ENCODE results near the gene CTCF. TPM values are rescaled to one million over a fixed set of nuclear protein-coding genes. Genes with fewer than 3 reads are reported as not detected.

CTCF gene
- total RNA-seq, 1 experiment from 2014 or later = 26.1 TPM

DNA sequence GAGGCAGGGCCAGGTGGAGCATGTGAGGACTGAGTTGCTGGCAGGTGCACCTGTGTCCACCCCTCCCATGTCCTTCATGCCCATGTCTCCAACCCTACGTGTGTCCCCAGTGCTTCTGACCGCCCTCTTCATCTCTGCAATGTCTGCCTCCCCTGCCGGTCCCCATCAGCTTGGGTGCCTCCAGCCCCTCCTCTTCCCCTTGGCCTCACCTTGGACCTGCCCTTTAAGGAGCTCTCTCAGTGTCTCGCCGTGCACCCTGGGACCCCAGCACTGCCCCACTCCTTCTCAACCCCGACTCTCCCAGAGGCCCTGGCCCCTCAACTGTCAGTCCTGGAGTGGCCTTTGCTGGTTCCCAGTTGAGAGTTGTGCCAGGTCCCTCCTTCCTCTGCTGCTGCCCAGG, 18.7 kb upstream of the CTCF start:
- Histone ChIP-seq H3K9me3 (no peaks in the 10 kb centered on the region), H3K4me3 (no peak overlapping the region), H3K27me3 (no peaks in the 10 kb centered on the region), H3K36me3 (peaks cover 19% of the 10 kb centered on the region)
- DNase-seq = no peak

DNA sequence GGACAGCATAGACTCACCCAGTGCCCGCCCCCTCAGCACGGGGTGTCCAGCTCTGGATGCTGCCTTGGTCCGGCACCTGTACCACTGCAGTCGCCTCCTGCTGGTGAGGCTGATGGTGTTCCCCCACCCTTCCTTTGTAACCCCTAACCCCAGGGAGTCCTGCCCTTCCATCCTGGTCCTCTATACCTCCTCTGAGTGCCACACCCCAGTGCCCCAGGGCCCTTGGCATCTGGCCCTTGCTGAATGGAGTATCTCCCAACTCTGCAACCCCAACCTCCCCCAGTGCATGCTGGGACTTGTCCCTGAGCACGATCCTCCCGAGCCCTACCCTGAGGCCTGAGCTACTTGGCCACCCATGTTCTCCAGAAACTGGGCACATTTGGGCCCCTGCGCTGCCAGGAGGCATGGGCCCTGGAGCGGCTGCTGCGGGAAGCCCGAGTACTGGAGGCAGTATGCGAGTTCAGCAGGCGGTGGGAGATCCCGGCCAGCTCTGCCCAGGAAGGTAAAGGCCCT, 17.9 kb upstream of the CTCF start:
- Histone ChIP-seq H3K4me3 (no peak overlapping the region), H3K9me3 (no peaks in the 10 kb centered on the region), H3K27me3 (no peaks in the 10 kb centered on the region), H3K36me3 (peaks cover 19% of the 10 kb centered on the region)
- DNase-seq = no peak

DNA sequence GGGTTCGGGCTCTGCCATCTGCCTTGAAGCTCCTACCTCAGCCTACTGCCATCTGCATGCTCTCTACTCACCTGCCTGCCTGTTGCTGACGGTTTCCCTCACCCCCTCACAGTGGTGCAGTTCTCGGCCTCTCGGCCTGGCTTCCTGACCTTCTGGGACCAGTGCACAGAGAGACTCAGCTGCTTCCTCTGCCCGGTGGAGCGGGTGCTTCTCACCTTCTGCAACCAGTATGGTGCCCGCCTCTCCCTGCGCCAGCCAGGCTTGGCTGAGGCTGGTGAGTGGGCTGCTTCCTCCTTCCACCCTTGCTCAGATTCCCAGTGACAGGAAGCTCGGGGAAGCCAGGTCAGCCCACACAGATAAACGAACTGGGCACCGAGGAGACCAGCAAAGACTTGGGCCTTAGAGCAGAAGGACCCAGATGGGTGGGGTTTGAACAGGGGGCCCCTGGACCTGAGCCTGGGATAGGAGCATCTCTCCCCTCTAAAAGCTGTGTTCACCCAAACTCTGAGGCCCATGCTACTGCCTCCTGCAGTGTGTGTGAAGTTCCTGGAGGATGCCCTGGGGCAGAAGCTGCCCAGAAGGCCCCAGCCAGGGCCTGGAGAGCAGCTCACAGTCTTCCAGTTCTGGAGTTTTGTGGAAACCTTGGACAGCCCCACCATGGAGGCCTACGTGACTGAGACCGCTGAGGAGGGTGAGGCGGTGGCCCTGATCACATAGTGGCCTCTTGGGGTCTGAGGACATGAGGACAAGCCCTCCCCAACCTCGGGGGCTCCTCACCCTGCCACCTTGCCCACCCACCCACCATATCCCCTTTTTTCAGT, 17.3 kb upstream of the CTCF start:
- H3K4me3 ChIP-seq = no peak overlapping the region
- no peaks in the 10 kb centered on the region for H3K9me3 ChIP-seq
- H3K36me3 ChIP-seq = peaks cover 19% of the 10 kb centered on the region
- H3K27me3 ChIP-seq = no peaks in the 10 kb centered on the region
- DNase-seq = no peak

DNA sequence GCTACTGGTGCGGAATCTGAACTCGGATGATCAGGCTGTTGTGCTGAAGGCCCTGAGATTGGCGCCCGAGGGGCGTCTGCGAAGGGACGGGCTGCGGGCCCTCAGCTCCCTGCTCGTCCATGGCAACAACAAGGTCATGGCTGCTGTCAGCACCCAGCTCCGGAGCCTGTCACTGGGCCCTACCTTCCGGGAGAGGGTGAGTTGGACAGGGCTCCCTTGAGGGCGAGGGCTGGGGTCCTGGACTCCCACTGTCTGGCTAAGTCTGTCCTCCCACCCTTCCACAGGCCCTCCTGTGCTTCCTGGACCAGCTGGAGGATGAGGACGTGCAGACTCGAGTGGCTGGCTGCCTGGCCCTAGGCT, 16.7 kb upstream of the CTCF start:
- Histone ChIP-seq H3K36me3 (peaks cover 19% of the 10 kb centered on the region), H3K27me3 (no peaks in the 10 kb centered on the region), H3K4me3 (no peak overlapping the region), H3K9me3 (no peaks in the 10 kb centered on the region)
- no peak for DNase-seq

DNA sequence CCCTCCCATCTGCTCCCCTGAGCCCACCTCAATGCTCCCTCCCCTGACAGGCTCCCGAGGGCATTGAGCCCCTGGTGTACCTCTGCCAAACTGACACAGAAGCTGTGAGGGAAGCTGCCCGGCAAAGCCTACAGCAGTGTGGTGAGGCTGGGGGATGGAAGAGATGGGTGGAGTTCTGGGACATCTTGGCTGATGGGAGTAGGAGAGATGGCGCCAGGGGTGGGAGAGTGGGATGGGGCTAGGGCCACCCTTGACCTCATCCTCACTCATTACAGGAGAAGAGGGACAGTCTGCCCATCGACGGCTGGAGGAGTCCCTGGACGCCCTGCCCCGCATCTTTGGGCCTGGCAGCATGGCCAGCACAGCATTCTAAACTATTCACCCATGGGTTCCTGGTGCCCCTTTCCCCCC, 16.2 kb upstream of the CTCF start:
- Histone ChIP-seq H3K9me3 (no peaks in the 10 kb centered on the region), H3K27me3 (no peaks in the 10 kb centered on the region), H3K4me3 (no peak overlapping the region), H3K36me3 (peaks cover 19% of the 10 kb centered on the region)
- DNase-seq = no peak

DNA sequence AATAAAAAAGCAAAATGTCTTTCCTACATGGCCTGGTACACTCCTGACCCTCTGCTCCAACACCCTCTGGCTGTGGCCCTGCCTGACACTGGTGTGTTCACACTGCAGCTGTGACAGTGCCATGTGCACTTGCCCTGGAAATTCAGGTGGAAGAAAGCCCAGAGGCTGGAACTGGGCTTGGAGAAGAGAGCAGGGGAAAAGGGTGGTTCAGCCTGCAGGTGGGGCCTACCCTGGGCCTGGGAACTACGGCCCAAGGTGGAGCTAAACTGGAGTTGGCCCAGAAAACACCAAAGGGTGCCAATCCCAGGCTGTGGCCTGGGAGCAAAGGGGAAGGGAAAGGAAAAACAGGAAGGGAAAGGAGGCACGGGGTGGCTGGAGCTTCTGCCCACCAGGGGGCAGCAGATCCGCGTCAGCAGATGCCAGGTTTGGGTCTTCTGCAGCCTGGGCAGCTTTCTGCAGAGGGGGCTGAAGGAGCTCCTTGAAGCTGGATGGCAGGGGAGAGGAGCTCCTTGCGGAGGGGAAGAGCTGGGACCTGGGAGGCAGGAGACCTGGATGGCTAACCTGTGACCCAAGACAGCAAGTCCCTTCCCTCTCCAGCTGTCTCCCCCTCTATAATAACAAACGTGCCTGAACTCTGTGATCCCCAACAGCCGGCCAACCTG, 15.4 kb upstream of the CTCF start:
- peak; percentile 52 for DNase-seq
- Histone ChIP-seq H3K9me3 (no peaks in the 10 kb centered on the region), H3K36me3 (peaks cover 13% of the 10 kb centered on the region), H3K4me3 (no peak overlapping the region), H3K27me3 (no peaks in the 10 kb centered on the region)

DNA sequence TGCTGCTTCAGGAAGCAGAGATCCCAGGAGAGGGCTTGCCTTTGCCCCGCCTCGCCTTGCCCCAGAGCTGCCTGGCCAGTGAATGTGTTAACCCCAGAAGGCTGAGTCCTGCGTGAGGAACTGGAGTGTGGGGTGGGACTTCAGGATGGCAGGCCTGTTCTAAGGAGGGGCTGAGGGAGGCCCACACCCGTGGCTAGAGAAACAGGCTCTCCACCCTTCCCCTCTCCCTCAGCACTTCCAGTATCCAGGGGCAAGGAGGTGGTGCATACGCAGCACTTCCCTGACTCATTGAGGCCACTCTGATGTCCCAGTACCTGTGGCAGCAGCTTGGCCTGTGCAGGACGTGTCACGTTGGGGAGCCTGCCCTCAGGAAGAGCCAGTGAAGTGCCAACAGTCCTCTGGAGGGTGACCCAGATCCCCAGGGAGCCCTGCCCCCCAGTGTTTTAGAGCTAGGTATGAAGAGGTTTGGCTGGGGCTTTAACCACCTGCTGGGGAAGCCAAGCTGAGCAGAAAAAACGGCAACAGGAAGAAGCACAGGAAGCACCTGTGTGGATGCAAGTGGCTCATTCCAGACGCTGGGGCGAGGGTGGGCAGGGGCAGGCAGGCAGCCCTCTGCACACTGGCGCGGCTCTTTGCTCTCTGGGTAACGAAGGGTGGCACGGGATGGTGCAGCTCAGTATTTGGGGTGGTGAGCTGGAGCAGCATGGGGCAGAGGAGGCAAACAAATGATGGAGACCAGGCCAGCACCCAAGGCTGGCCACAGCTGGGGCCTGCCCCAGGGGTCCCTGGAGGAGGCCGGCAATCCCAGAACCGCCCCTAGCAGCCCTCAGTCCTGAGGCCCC, 14.7 kb upstream of the CTCF start:
- no peak for DNase-seq
- Histone ChIP-seq H3K9me3 (no peaks in the 10 kb centered on the region), H3K4me3 (no peak overlapping the region), H3K36me3 (peaks cover 12% of the 10 kb centered on the region), H3K27me3 (no peaks in the 10 kb centered on the region)

DNA sequence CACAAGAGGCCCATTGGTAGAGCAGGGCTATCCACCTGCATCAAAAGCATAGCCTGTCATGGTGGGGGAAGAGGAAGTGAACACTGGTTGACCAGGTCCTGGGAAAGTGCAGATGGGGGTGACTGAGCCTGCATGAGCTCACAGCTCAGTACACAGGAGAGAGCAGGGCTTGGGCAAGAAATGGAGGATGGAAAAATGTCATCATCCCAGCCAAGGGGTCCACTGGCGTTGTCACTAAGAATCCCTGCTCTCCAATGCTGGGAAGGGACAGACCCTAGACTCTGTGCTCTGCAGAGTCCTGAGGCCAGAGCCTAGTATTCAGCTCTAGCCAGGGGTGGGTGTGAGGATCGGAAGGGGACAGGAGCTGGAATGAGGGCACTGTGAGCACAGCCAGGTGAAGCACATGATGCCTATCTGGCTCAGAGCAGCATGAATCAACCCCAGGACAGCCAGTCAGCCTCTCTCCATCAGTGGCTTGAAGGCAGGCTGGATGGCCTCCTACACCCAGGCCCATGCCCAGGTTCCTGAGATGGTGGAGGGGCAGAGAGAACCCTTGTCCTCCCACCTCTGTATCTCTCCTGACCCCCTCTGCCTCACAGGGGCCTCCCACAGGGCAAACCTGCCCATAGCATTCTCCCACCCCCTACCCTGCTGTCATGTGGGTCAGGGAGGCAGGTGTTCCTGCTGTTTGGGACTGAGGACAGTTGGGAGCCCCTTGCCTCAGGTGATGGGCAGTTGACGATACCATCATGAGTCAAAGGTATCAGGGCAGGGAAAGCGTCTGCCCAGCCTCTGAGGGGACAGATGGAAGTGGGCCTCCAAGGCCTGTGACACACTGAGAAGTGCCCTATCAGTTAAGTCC, 13.8 kb upstream of the CTCF start:
- no peaks in the 10 kb centered on the region for H3K27me3 ChIP-seq
- H3K9me3 ChIP-seq = no peaks in the 10 kb centered on the region
- no peak for DNase-seq
- peaks cover 8% of the 10 kb centered on the region for H3K36me3 ChIP-seq
- no peak overlapping the region for H3K4me3 ChIP-seq

DNA sequence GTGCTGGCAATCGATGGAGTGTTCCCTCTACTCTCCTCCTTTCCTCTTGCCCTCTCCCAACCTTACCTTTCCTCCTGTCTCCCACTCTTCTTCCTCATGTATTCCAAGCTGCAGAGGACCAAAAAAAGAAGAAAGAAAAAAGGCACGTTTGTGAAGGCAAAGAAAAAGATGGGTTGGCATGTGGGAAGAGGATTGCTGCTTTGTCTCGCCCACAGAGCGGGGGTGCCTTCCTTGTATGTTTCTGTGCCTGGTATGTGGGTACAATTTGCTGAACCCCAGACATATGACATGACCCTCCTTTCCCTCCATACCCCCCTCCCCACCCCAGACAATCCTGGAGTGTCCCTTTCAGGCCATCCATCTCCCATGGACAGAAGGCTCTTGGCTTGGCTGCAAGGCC, 13.1 kb upstream of the CTCF start:
- Histone ChIP-seq H3K4me3 (no peak overlapping the region), H3K9me3 (no peaks in the 10 kb centered on the region), H3K27me3 (no peaks in the 10 kb centered on the region), H3K36me3 (peaks cover 8% of the 10 kb centered on the region)
- no peak for DNase-seq

DNA sequence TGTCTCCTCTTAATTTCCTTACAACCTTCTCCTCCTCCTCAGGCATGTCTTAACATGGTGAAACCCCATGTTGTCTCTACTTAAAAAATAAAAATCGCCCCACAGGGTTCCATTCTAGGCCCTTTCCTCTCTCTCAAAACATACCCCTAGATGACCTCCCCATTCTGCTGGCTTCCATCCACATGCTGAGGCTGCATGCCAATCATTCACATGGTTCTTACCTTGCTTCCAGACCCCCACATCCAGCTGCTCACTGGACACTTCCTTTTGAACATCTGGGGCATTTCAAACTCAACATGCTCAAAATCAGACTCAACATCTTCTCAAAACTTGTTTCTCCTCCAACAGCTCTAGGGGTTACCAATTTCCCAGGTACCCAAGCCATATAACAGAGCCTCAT, 12.4 kb upstream of the CTCF start:
- DNase-seq = no peak
- H3K36me3 ChIP-seq = peaks cover 8% of the 10 kb centered on the region
- no peak overlapping the region for H3K4me3 ChIP-seq
- no peaks in the 10 kb centered on the region for H3K27me3 ChIP-seq
- H3K9me3 ChIP-seq = no peaks in the 10 kb centered on the region

DNA sequence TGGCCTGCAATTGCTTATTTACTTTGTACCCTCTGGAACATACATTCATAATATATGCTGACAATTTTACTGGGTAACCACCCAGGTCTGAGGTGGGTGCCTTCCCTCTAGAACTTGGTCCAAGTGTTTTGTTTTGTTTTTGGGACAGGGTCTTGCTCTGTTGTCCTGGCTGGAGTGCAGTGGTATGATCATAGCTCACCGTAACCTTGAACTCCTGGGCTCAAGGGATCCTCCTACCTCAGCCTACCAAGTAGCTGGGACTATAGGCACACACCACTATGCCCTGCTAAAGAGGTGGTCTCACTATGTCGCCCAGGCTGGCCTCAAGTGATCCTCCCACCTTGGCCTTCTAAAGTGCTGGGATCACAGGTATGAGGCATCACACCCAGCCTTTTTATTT, 11.2 kb upstream of the CTCF start:
- Histone ChIP-seq H3K27me3 (no peaks in the 10 kb centered on the region), H3K36me3 (peaks cover 8% of the 10 kb centered on the region), H3K9me3 (no peaks in the 10 kb centered on the region), H3K4me3 (no peak overlapping the region)
- no peak for DNase-seq

DNA sequence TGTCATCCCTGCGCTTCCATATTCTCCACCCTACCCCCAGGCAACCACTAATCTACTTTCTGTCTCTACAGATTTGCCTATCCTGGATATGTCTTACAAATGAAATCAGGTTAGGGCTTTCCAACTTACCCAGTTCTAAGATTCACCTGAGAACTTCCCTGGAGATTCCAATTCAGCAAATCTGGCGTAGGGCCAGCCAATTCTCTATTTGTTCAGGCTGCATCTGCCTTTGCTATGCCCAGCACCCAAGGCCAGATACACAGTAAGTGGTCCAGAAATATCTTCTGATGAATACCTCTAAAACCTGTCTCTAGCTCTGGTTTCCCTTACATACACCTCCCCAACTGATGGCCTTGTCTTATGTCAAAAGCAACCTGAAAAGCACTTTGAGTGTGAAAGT, 10.4 kb upstream of the CTCF start:
- no peak overlapping the region for H3K4me3 ChIP-seq
- no peaks in the 10 kb centered on the region for H3K9me3 ChIP-seq
- H3K36me3 ChIP-seq = peaks cover 6% of the 10 kb centered on the region
- DNase-seq = no peak
- H3K27me3 ChIP-seq = no peaks in the 10 kb centered on the region

DNA sequence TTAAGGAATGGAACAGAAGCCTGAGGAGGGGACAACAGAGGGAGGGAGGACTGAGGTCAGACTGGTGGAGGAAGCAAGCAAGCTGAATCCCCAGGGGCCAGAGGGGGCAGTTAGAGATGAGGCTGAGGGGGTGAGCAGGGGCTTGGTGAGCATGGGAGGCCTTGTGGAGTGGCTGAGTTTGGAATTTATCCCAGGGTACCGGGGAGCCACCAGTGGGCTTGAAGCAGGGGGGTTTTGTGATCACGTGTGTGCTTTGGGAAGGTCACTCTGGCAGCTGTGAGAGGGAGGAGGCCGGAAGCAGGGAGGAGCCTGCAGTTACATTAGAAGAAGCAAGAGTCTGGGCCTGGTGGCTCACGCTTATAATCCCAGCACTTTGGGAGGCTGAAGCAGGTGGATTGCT, 9.8 kb upstream of the CTCF start:
- no peaks in the 10 kb centered on the region for H3K27me3 ChIP-seq
- H3K4me3 ChIP-seq = no peak overlapping the region
- DNase-seq = no peak
- peaks cover 3% of the 10 kb centered on the region; the same call in 1 of the 2 replicates for H3K36me3 ChIP-seq
- no peaks in the 10 kb centered on the region for H3K9me3 ChIP-seq

DNA sequence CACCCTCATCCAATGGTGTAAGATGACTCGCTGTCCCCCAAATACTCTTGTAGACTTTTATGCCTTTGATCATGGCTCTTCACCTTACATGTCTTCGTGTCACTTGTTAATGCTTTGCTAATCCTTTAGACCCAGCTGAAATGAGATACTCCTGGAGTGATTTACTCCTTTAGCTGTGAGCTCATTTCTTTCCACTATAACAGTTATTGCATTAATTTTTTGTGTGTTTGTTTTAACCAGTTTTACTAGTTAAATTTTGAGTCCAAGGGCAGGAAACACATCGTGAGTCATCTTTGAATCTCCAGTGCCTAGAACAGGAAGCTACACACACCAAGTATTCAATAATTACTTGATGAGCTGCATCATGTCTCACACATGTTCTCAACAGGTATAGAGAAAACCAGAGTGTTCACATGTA, 6.5 kb upstream of the CTCF start:
- no peaks in the 10 kb centered on the region for H3K9me3 ChIP-seq
- H3K4me3 ChIP-seq = no peak overlapping the region
- DNase-seq = no peak
- no peaks in the 10 kb centered on the region for H3K36me3 ChIP-seq
- no peaks in the 10 kb centered on the region for H3K27me3 ChIP-seq

DNA sequence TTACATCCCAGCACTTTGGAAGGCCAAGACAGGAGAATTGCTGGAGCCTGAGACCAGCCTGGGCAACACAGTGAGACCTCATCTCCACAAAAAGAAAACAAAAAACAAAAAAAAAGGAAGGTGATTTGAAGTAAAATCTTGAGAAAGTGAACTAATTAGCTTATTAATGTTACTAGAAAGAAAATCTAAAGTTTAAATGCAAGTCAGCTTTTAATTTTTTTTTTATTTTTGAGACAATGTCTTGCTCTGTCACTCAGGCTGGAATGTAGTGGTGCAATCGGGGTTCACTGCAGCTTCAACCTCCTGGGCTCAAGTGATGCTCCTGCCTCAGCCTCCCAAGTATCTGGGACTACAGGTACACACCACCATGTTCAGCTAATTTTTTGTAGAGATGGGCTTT, 3.5 kb upstream of the CTCF start:
- no peaks in the 10 kb centered on the region for H3K27me3 ChIP-seq
- no peak overlapping the region for H3K4me3 ChIP-seq
- DNase-seq = no peak
- H3K9me3 ChIP-seq = no peaks in the 10 kb centered on the region
- H3K36me3 ChIP-seq = no peaks in the 10 kb centered on the region

DNA sequence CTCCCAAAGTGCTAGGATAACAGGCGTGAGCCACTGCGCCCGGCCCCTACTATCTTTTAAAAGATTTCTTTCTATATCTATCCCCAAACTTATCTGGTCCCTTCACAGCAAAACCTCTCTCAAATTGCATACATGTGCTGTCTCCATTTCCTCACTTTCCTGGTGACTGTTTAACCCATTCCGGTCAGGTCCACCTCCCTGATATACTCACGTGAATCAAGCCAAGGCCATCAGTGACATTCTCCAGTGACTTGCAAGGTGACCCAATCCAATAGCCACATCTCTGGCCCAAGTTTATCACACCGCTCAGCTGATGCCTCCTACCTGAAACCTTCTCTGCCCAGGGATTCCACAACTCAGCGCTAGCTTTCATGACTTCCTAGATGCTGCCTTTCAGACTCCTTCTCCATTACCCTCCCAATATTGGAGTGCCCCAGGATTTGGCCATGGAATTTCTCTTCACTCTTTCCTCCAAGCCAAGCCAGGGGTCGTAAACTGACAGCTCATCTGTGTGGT, 1.4 kb upstream of the CTCF start:
- Histone ChIP-seq H3K36me3 (no peaks in the 10 kb centered on the region), H3K4me3 (no peak overlapping the region), H3K9me3 (no peaks in the 10 kb centered on the region), H3K27me3 (no peaks in the 10 kb centered on the region)
- no peak for DNase-seq

Data from MG63 (cell line).